HUES64 (cell line): ENCODE data around the gene TMEM200B.
"Not testable (repeated sequence)": the region's sequence is repeated elsewhere in the genome, so short reads cannot be mapped to it uniquely, and the experiment has no call there.

Source experiments
- H3K27ac ChIP-seq: 2 replicates; pipeline ENCODE4 v1.7.0; 2013; ENCODE audit warnings: low read depth, low read length, inconsistent platforms
- H3K27me3 ChIP-seq: 2 replicates; pipeline ENCODE4 v1.6.1; 2013; ENCODE audit warnings: mild to moderate bottlenecking, low read length; ENCODE audit not compliant: insufficient read depth
- H3K36me3 ChIP-seq: 2 replicates; pipeline ENCODE4 v1.6.1; 2013; ENCODE audit warnings: mild to moderate bottlenecking, low read length; ENCODE audit not compliant: insufficient read depth
- H3K4me1 ChIP-seq: 2 replicates; pipeline ENCODE4 v1.6.1; 2013; ENCODE audit warnings: mild to moderate bottlenecking, low read length, moderate library complexity; ENCODE audit not compliant: insufficient read depth
- H3K4me3 ChIP-seq: 2 replicates; pipeline ENCODE4 v1.5.1; 2013; ENCODE audit warnings: mild to moderate bottlenecking, low read length, moderate library complexity
- H3K9ac ChIP-seq: 2 replicates; pipeline ENCODE4 v1.6.1; 2013; ENCODE audit warnings: mild to moderate bottlenecking, low read depth, low read length
- H3K9me3 ChIP-seq: 2 replicates; pipeline ENCODE4 v1.6.1; 2013; ENCODE audit warnings: low read depth, low read length; ENCODE audit not compliant: insufficient read depth
- WGBS: fragments of 150-250, 120-280 bp; methylation state at CpG from one replicate; pipeline ENCODE4 v1.1.7; 2013; ENCODE audit warnings: missing lambda C conversion rate; 5-methylcytosine and 5-hydroxymethylcytosine counted together

Gene TMEM200B

DNA sequence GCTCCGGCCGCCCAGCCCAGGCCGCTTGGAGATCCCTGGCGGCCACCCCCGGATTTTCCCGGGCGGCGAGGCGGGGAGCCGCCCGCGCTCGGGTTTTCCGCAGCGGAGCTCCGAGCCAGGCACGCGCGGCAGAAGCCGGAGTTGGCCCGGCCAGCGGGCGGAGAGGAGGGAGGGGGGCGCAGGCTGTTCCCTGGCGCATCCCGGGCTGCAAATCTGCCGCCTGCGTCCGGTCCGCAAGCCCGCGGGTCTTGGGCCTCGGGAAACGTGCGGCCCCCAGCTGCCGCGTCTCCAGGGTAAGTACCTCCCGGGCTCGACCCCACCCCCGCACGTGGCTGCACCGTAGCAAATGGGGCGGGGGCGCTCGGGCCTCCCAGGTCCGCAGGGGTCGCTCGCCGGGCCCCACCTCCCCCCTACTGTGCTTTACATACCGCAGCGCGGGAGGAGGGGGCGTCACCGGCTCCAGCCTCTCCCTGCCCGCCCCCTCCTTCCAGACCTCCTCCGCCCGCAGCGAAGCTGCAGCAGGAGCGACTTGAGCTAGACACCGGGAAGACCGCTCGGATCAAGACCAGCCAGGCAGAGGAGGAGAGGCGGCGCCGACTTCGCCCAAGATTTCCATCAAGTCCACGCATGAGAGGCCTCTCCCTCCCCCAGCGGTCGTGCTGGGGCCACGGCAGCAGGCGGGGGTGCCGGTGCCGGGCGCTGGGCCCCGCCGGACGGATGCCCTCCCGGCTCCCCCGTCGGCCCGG lies 1.6 kb downstream of the TMEM200B start:
- H3K4me3 ChIP-seq, result peak overlapping the region; percentile 54
- H3K9ac ChIP-seq, result peak overlapping the region; percentile 65
- 1% methylated on average over 81 of the region's 81 CpGs for WGBS
- peaks cover 2% of the 10 kb centered on the region; the same call in 1 of the 2 replicates for H3K36me3 ChIP-seq
- H3K4me1 ChIP-seq, result peaks cover 10% of the 10 kb centered on the region; the same call in 1 of the 2 replicates
- H3K27ac ChIP-seq, result peak overlapping the region; percentile 55; the same call in 1 of the 2 replicates
- peaks cover 52% of the 10 kb centered on the region for H3K27me3 ChIP-seq
- H3K9me3 ChIP-seq, result no peaks in the 10 kb centered on the region

GRCh38 chr1:29121516-29121935 lies 2.2 kb downstream of the TMEM200B start:
- peaks cover 10% of the 10 kb centered on the region; the same call in 1 of the 2 replicates for H3K4me1 ChIP-seq
- no peaks in the 10 kb centered on the region for H3K9me3 ChIP-seq
- H3K27ac ChIP-seq, result peak overlapping the region; percentile 55; the same call in 1 of the 2 replicates
- peak overlapping the region; percentile 65 for H3K9ac ChIP-seq
- peaks cover 52% of the 10 kb centered on the region for H3K27me3 ChIP-seq
- WGBS, result 2% methylated on average over 59 of the region's 59 CpGs
- H3K36me3 ChIP-seq, result peaks cover 2% of the 10 kb centered on the region; the same call in 1 of the 2 replicates
- peak overlapping the region; percentile 54 for H3K4me3 ChIP-seq

GRCh38 chr1:29120947-29121485 lies 2.7 kb downstream of the TMEM200B start:
- Histone ChIP-seq H3K4me3 (peak overlapping the region; percentile 54), H3K27ac (no peak overlapping the region)
- WGBS, result 49% methylated on average over 42 of the region's 42 CpGs

GRCh38 chr1:29120367-29120766 lies 3.3 kb downstream of the TMEM200B start:
- 92% methylated on average over 6 of the region's 6 CpGs for whole genome bisulfite sequencing

More at GRCh38 chr1:29120947-29121485, 2.7 kb downstream of the TMEM200B start:
- Histone ChIP-seq H3K4me1 (peaks cover 10% of the 10 kb centered on the region; the same call in 1 of the 2 replicates), H3K9me3 (no peaks in the 10 kb centered on the region), H3K9ac (no peak overlapping the region), H3K36me3 (peaks cover 2% of the 10 kb centered on the region; the same call in 1 of the 2 replicates), H3K27me3 (peaks cover 49% of the 10 kb centered on the region)

DNA sequence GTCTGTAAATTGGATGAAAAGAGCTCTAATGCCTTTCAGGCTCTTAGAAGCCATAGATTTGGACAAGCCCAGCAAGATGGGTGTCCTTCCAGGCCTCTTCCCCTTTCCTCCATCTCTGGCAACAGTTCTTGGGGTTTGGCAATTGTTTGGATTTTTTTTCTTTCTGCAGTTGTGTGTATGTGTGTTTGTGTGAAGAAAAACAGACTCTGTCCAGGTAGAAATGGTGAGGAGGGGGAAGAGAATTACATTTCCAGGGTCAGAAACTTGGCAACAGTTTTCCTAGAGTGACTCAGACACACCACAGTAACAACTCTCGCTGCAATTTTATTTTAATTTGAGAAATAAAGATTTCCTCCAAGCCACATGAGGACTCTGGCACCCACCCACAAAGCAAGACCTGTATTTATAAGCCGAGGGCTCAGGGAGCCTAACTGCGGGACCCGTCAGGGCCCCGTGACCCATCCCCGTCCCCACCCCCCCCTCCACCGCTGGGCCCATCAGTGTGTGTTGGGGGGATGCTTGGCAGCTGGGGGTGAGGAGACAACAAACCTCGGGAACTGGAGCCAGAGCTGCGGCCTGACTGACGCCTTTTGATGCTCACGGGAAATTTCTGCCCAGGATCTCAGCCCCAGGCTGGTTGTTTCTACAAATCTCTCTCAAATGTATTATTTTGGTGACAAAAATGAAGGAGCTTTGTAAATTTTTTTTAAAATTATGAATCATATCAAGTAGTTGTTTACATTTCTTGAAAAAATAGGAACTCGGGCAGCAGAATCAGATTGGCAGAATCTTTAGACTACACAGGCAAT lies 4.4 kb downstream of the TMEM200B start:
- Histone ChIP-seq H3K27ac (no peak overlapping the region), H3K4me1 (no peaks in the 10 kb centered on the region), H3K4me3 (no peak overlapping the region), H3K36me3 (peaks cover 8% of the 10 kb centered on the region; the same call in 1 of the 2 replicates), H3K9me3 (no peaks in the 10 kb centered on the region), H3K9ac (no peak overlapping the region), H3K27me3 (peaks cover 36% of the 10 kb centered on the region)
- WGBS, result 94% methylated on average over 9 of the region's 12 CpGs

More at GRCh38 chr1:29120367-29120766, 3.3 kb downstream of the TMEM200B start:
- Histone ChIP-seq H3K4me1 (peaks cover 5% of the 10 kb centered on the region; the same call in 1 of the 2 replicates), H3K9me3 (no peaks in the 10 kb centered on the region), H3K27ac (no peak overlapping the region), H3K36me3 (peaks cover 7% of the 10 kb centered on the region; the same call in 1 of the 2 replicates), H3K27me3 (peaks cover 43% of the 10 kb centered on the region), H3K9ac (no peak overlapping the region), H3K4me3 (no peak overlapping the region)

- Histone ChIP-seq H3K4me1 (peaks cover 9% of the 10 kb centered on the region; the same call in 1 of the 2 replicates), H3K27me3 (peaks cover 18% of the 10 kb centered on the region), H3K9ac (no peak overlapping the region), H3K4me3 (no peak overlapping the region), H3K36me3 (peaks cover 8% of the 10 kb centered on the region; the same call in 1 of the 2 replicates), H3K9me3 (no peaks in the 10 kb centered on the region), H3K27ac (no peak overlapping the region)
- 78% methylated on average over 2 of the region's 2 CpGs for WGBS
These were observed 6.3 kb downstream of the TMEM200B start for GRCh38 chr1:29117381-29117780.

DNA sequence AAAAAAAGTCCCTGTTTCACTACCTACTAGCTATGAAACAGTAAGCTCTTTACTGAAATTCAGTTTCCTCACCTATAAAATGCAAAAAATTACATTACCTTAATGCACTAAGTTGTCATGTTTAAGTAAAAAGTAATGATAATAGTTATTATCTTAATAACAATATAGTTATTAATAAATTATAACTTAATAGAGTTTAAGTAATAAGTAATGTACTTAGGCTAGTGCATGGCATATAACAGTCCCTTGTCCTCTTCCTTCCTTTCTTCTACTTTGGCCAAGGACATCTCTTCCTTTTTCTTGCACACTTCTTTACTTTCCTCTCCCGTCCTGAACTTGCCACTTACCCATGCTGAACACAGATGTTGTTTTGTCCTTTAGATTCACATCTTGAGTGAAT lies 9.0 kb downstream of the TMEM200B start:
- H3K4me1 ChIP-seq, result peaks cover 13% of the 10 kb centered on the region; the same call in 1 of the 2 replicates
- H3K27me3 ChIP-seq, result no peaks in the 10 kb centered on the region
- no peak overlapping the region for H3K9ac ChIP-seq
- whole genome bisulfite sequencing, result 90% methylated on average over 1 of the region's 1 CpG
- peaks cover 17% of the 10 kb centered on the region; the same call in 1 of the 2 replicates for H3K36me3 ChIP-seq
- H3K4me3 ChIP-seq, result no peak overlapping the region
- no peak overlapping the region for H3K27ac ChIP-seq
- H3K9me3 ChIP-seq, result no peaks in the 10 kb centered on the region

GRCh38 chr1:29113413-29114117 lies 10.1 kb downstream of the TMEM200B start:
- Histone ChIP-seq H3K4me1 (peaks cover 13% of the 10 kb centered on the region; the same call in 1 of the 2 replicates), H3K27me3 (no peaks in the 10 kb centered on the region), H3K9ac (no peak overlapping the region), H3K27ac (no peak overlapping the region), H3K4me3 (no peak overlapping the region), H3K36me3 (peaks cover 22% of the 10 kb centered on the region; the same call in 1 of the 2 replicates), H3K9me3 (no peaks in the 10 kb centered on the region)
- WGBS, result 71% methylated on average over 6 of the region's 6 CpGs

- no peak overlapping the region for H3K27ac ChIP-seq
- 82% methylated on average over 7 of the region's 7 CpGs for WGBS
- no peak overlapping the region for H3K4me3 ChIP-seq
- H3K9me3 ChIP-seq, result no peaks in the 10 kb centered on the region
- H3K27me3 ChIP-seq, result no peaks in the 10 kb centered on the region
- peaks cover 19% of the 10 kb centered on the region; the same call in 1 of the 2 replicates for H3K36me3 ChIP-seq
- no peak overlapping the region for H3K9ac ChIP-seq
- peaks cover 13% of the 10 kb centered on the region; the same call in 1 of the 2 replicates for H3K4me1 ChIP-seq
These were observed 10.8 kb downstream of the TMEM200B start for GRCh38 chr1:29112705-29113412.

- H3K4me1 ChIP-seq, result peaks cover 11% of the 10 kb centered on the region; the same call in 1 of the 2 replicates
- peaks cover 14% of the 10 kb centered on the region; the same call in 1 of the 2 replicates for H3K36me3 ChIP-seq
- H3K27me3 ChIP-seq, H3K27ac ChIP-seq, H3K9ac ChIP-seq, H3K9me3 ChIP-seq, H3K4me3 ChIP-seq: not testable (repeated sequence)
- 90% methylated on average over 6 of the region's 6 CpGs for WGBS
These were observed 15.7 kb downstream of the TMEM200B start for GRCh38 chr1:29108041-29108440.
